ENCODE results near the gene SLC4A1AP. TPM values are rescaled to one million over a fixed set of nuclear protein-coding genes. Genes with fewer than 3 reads are reported as not detected.

SLC4A1AP gene
- total and polyA plus RNA-seq, 10 of the 15 experiments (the other 5 are each of a cell fraction or from before 2014, with no cell fraction given) = 6.5 to 30.1 (median 21.5) TPM

- H3K79me2 ChIP-seq (ENCODE audit: control insufficient read depth, insufficient read depth, low read length) = peaks cover 29% of the 10 kb centered on the region
- no peaks in the 10 kb centered on the region for H4K20me1 ChIP-seq (ENCODE audit: control insufficient read depth, insufficient read depth)
- peaks cover 10% of the 10 kb centered on the region for H3K4me1 ChIP-seq (ENCODE audit: control insufficient read depth, insufficient read depth, low read length)
- DNase-seq (ENCODE audit: low read depth, low spot score) (no peak), FAIRE-seq (no peak), ATAC-seq (no peak)
- intact Hi-C loops (cut with micrococcal nuclease; ENCODE audit: unreplicated experiment) = loop anchor here (10.0 kb wide), 1 partner anchor 180 kb away; the partner anchor contains the start of gene IFT172
- H3K4me2 ChIP-seq (ENCODE audit: control insufficient read depth, insufficient read depth) = peak overlapping the region; percentile 80
- H3K9ac ChIP-seq (ENCODE audit: control insufficient read depth, insufficient read depth, low read length) = peak overlapping the region; percentile 89
- no TSS peak for BruUV-seq (replicated peaks)
- peaks cover 2 to 14% of the 10 kb centered on the region in 2 experiments for H3K36me3 ChIP-seq (ENCODE audit: control insufficient read depth in 2 of 2, insufficient read depth in 2 of 2, low read length in 1 of 2)
- WGBS (ENCODE audit: insufficient coverage, insufficient replicate concordance, low lambda C conversion rate, missing lambda C conversion rate) = 79% methylated on average over 16 of the region's 16 CpGs
- in situ Hi-C loops (cut with MboI) = no loop called here
- POLR2A ChIA-PET = interaction anchor here (0.6 kb wide), 1 partner anchor 220 kb away, joined by 3 read pairs; no protein-coding TSS in a partner anchor
- SMC1A ChIA-PET (ENCODE audit: uncharacterized antibody, unreplicated experiment) = interaction anchor here (0.6 to 0.9 kb wide), 2 partner anchors 21 to 35 kb away, joined by 3 to 4 read pairs; no protein-coding TSS in a partner anchor
- CTCF ChIA-PET = interaction anchor here (7.1 kb wide), 1 partner anchor 18 kb away, joined by 79 read pairs; no protein-coding TSS in a partner anchor
- H3K4me3 ChIP-seq = peak overlapping the region; percentile 90
- no peak overlapping the region; the same call in 1 of the 2 replicates for H3K27ac ChIP-seq (ENCODE audit: control insufficient read depth, insufficient read depth)
- RAD21 ChIA-PET (ENCODE audit: unreplicated experiment) = no interaction called here
- no peaks in the 10 kb centered on the region for H3K27me3 ChIP-seq (replicated peaks in 1 of 2; ENCODE audit: control insufficient read depth in 2 of 2, insufficient read depth in 2 of 2, low read length in 1 of 2)
- H3K9me3 ChIP-seq (replicated peaks; ENCODE audit: control insufficient read depth, insufficient read depth, low read length) = no peaks in the 10 kb centered on the region
- TF ChIP-seq SREBF1 (IDR thresholded peaks at IDR 0.05; ENCODE audit: low read length) = no peak
- TF ChIP-seq ZSCAN29 (IDR thresholded peaks at IDR 0.05) = no peak
- no peak for TF ChIP-seq SP1 (IDR thresholded peaks at IDR 0.05; ENCODE audit: low read depth, low read length)
- no peak for TF ChIP-seq WRNIP1 (IDR thresholded peaks at IDR 0.05; ENCODE audit: borderline replicate concordance, low read depth, low read length)
- TF ChIP-seq LARP7 (IDR thresholded peaks at IDR 0.05) = no peak
- TF ChIP-seq JUND (IDR thresholded peaks at IDR 0.05; ENCODE audit: low read depth, low read length) = no peak
- TF ChIP-seq MEF2B (IDR thresholded peaks at IDR 0.05; ENCODE audit: partially characterized antibody, poor library complexity, severe bottlenecking) = no peak
- no peak for TF ChIP-seq TCF3 (IDR thresholded peaks at IDR 0.05; ENCODE audit: borderline replicate concordance, insufficient read depth, low read depth, low read length)
- TF ChIP-seq RB1 (IDR thresholded peaks at IDR 0.05; ENCODE audit: borderline replicate concordance) = no peak
- TF ChIP-seq ZNF384 (IDR thresholded peaks at IDR 0.05; ENCODE audit: borderline replicate concordance, low read depth, low read length) = no peak
- TF ChIP-seq EZH2 (IDR thresholded peaks at IDR 0.05; ENCODE audit: borderline replicate concordance, control insufficient read depth, low read depth, low read length) = no peak
- TF ChIP-seq FOS (IDR thresholded peaks at IDR 0.05; ENCODE audit: borderline replicate concordance, extremely low read depth, insufficient read length) = no peak
- no peak for TF ChIP-seq USF2 (IDR thresholded peaks at IDR 0.05; ENCODE audit: borderline replicate concordance, low read depth, low read length)
- peak overlapping the region; percentile 97; the same call in 1 of the 2 replicates for H2AFZ ChIP-seq (ENCODE audit: control insufficient read depth, low read depth, low read length)
Observed at GRCh38 chr2:27664622-27665363, 1.1 kb downstream of the SLC4A1AP start.
